Motor neuron (in vitro differentiated cells): ENCODE results near the gene HSF5. TPM values are rescaled to one million over a fixed set of nuclear protein-coding genes. Genes with fewer than 3 reads are reported as not detected.
"Not testable (repeated sequence)": the region's sequence is repeated elsewhere in the genome, so short reads cannot be mapped to it uniquely, and the experiment has no call there.

Source experiments
- ATAC-seq, 8 experiments: fragments of 200-7000 bp; cut with Tn5 transposase; replicated peaks in 6 of 8; 2 replicates each; pipeline ENCODE4 v1.8.0; 2021; ENCODE audit warnings: mild to moderate bottlenecking in 8 of 8, moderate library complexity in 8 of 8
- H3K27ac ChIP-seq, 2 donors: fragments of 250-450 bp; sonication (Bioruptor Pico); 2 replicates each; pipeline ENCODE4 v1.9.0; 2021; ENCODE audit warnings: antibody characterized with exemption in 2 of 2, mild to moderate bottlenecking in 2 of 2, moderate library complexity in 1 of 2
- H3K4me1 ChIP-seq, 2 donors: fragments of 250-450 bp; sonication (Bioruptor Pico); replicated peaks in 1 of 2; 2 replicates each; pipeline ENCODE4 v1.6.1; 2021; ENCODE audit warnings: antibody characterized with exemption in 2 of 2, mild to moderate bottlenecking in 2 of 2, moderate library complexity in 1 of 2
- H3K4me3 ChIP-seq, 5 donors: fragments of 250-450 bp; sonication (Bioruptor Pico); 2 replicates each; pipeline ENCODE4 v1.9.0; 2021; ENCODE audit warnings: antibody characterized with exemption in 5 of 5, mild to moderate bottlenecking in 5 of 5, moderate library complexity in 4 of 5
- WGBS, 10 experiments: fragments of 450-650 bp; shearing (Covaris generic); methylation state at CpG; one replicate each; pipeline ENCODE4 v1.0.0; 2022; 5-methylcytosine and 5-hydroxymethylcytosine counted together
- in situ Hi-C, 9 experiments: fragments of 400-800 bp; cut with MboI; loops; one replicate each; pipeline ENCODE4 v1.15.0; 2021; ENCODE audit warnings: low sequenced_read_pairs in 9 of 9, low pct_unique_long_range_greater_than_20kb in 2 of 9; ENCODE audit not compliant: unreplicated experiment in 9 of 9
- total RNA-seq, 8 experiments: library from RNA; unstranded; fragments of 300-600 nt; gene quantifications; 2 replicates each; pipeline versions ENCODE4 v1.2.3 to v1.2.4, GENCODE V29; 2022

The HSF5 gene
- total RNA-seq, 8 experiments from 2014 or later, result 0.04 to 0.14 (median 0.05) TPM; not detected in 3

DNA sequence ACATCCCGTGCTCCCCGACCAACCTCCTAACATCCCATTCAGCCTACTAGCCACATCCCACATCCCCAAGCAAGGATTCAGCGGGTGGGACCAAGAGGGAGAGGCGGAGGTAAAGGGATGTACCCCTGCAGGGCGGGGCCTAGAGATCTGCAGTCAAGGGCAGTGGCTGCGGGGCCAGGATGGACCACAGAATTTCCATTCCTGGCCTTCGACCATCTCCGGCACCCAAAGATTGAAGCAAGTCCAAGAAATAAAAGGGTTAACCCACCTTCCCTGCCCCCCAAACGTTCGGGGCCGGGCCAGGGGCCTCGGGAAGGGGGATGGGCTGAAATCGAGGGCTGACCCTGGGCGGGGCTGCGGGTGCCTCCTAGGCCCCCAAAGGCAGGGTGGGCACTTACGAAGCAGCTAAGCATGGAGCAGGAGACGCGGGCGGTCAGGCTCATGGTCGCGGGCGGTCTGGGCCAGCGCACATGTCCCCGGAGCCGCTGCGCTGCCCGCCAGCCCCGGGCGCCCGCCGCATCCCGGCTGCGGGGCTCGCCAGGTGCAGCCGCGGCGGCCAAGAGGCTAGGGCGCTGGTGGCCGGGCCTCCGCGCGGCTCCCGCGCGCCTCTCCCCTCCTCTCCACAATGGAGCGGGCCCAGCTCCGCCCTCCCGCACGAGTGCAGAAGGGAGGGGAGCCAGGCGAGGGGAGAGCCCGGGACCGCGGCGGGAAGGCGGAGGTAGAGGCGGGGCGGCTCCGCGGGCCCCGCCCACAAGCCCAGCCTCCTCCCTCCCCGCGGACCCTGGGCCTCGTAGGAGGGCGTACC lies 26.0 kb upstream of the HSF5 start, which contains the start of gene MTMR4:
Gene MTMR4 (minus strand): TSS at position 674 of the 805 bp plus-strand sequence. CDS start 231 bp downstream, at position 443.
- ATAC-seq, result peak; percentile 9 to 42 (median 36)
- H3K4me1 ChIP-seq, result peaks cover 14 to 18% of the 10 kb centered on the region in 2 donors
- peak within 1 kb of the TSS; percentile 76 to 80 for H3K27ac ChIP-seq
- peak within 1 kb of the TSS; percentile 57 to 92 (median 87) for H3K4me3 ChIP-seq
- 0% methylated on average over 4 to 5 of the region's 64 CpGs; no CpG with 5 or more reads in 8 of the 10 experiments for WGBS, 10 experiments
- in situ Hi-C loops, result loop anchor here in 2 of 9 experiments (25.0 kb wide), 1 partner anchor 498 kb away; no protein-coding TSS in a partner anchor

DNA sequence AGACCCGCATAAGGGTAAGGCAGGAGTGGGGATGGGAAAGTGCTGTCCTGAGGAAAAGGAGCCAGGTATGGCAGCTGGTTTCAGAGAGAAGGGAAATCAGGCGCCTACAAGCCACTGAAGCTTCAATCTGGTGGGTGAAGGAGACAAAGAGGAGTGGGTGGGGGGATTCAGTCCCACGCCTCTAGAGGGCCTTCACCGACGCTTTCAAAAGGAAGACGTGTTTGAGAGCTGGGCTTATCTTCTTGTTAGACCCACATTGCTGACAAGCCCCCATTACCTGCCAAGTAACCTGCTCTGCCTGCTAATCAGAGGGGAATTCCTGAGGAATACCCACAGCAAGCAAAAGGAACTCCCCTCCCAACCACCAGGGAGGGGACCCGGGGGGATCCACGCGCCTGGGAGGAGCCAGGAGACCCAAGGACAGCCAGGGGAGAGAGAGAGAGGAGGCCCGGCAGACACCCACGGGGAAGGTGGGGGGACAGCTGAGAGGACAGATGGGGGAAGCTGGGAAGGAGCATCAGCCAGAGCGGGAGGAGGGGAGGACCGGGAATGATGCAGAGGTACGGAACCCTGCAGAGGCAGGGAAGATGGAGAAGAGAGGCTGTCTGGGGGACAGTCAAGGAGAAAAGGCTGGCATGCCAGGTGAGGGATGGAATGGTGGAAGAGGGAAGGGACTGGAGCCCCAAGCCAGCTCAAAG lies 25.2 kb upstream of the HSF5 start:
- ATAC-seq, result no peak
- in situ Hi-C loops, result loop anchor here in 2 of 9 experiments (25.0 kb wide), 1 partner anchor 499 kb away; no protein-coding TSS in a partner anchor
- 30 to 100% (median 64%) methylated on average over 1 to 5 of the region's 14 CpGs; no CpG with 5 or more reads in 1 of the 10 experiments for WGBS, 10 experiments
- Histone ChIP-seq H3K4me1 (peaks cover 12 to 14% of the 10 kb centered on the region in 2 donors), H3K27ac (peak overlapping the region; percentile 76 to 80), H3K4me3 (peak overlapping the region; percentile 57 to 92 (median 87))

DNA sequence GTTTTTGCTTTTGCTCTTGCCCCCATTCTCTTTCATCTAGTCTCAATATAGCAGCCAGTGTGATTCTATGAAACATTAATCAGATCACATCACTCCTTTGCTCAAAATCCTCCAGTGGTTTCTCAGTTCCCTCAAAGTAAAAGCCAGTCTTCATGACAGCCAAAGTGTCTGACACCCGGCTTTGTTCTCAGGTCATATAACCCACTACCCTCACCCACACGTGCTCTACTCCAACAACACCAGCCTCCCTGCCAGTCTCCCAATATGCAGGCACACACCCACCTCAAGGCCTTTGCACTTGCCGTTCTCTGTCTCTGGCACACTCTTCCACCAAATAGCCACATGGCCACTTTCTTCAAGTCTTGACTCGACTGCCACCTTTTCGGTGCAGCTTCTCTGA lies 21.9 kb upstream of the HSF5 start:
- WGBS, 10 experiments, result 67 to 100% (median 97%) methylated on average over 1 to 5 of the region's 5 CpGs; no CpG with 5 or more reads in 1 of the 10 experiments
- Histone ChIP-seq H3K4me1 (peaks cover 11 to 12% of the 10 kb centered on the region in 2 donors), H3K27ac (no peak overlapping the region), H3K4me3 (no peak overlapping the region)
- in situ Hi-C loops, result loop anchor here in 2 of 9 experiments (25.0 kb wide), 1 partner anchor 502 kb away; no protein-coding TSS in a partner anchor
- no peak for ATAC-seq

DNA sequence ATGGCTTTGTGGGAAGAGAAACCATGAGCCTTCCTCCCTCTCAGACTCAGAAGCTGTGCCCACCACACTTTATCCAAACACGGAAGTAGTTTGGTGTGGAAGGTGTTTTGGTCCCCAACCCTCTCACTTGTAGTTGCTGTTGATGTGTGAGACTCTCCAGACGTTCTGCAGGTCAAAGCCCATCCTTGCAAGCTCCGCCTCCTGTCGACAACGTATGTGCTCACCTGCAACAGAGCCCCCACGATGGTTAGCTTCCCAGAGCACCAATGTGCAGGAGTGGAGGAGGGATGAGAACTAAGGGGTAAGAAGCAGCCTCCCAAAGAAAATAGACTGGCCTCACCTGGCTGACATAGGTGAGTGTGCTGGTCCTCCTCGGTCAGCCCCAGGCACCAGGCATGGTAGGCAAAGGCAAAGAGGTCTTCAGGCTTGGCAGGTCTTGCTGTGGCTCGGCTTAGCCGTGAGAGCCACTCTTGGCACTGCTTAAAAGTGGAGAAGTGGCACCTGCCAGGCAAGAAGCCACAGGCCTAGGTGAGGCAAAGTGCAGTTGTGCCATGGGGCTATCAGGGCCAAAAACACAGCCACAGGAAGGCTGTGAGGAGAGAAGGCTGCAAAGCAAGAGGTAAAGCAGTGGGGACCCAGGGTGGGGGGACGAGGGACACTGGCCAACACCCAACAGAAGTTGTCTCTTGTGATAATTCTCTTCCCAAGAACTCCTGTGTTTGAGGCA lies 20.3 kb upstream of the HSF5 start:
- Histone ChIP-seq H3K4me1 (peaks cover 7 to 8% of the 10 kb centered on the region in 2 donors), H3K27ac (no peak overlapping the region), H3K4me3 (no peak overlapping the region)
- WGBS, 10 experiments, result 40 to 93% (median 91%) methylated on average over 1 to 7 of the region's 10 CpGs; no CpG with 5 or more reads in 6 of the 10 experiments
- in situ Hi-C loops, result loop anchor here in 2 of 9 experiments (25.0 kb wide), 1 partner anchor 504 kb away; no protein-coding TSS in a partner anchor
- ATAC-seq, result no peak

DNA sequence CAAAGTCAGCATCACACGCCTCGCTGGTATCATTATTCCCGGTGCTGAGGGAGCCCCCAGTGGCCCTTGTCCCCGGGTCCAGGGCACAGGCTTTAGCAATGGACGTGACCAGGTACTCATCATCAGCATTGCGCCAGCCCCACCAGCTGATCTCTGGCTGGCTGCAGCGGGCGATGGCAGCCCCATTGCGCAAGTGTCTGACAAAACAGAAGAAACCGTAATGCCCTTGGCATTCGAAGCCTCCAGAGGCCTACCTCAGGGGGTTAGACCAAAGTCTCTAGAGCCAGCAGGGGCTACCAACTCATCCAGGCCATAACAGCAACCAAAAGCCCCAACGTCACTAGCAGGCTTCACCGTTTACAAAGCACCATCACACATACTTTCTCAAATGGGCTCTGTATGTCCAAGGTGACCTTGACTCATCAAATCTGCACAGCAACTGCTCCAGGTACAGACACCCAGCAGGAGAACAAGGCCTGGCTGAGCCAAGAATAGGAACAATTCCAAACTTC lies 19.0 kb upstream of the HSF5 start:
- ATAC-seq, result no peak
- H3K27ac ChIP-seq, result no peak overlapping the region
- 85 to 100% (median 100%) methylated on average over 1 to 6 of the region's 13 CpGs; no CpG with 5 or more reads in 4 of the 10 experiments for WGBS, 10 experiments
- in situ Hi-C loops, result loop anchor here in 2 of 9 experiments (25.0 kb wide), 1 partner anchor 505 kb away; no protein-coding TSS in a partner anchor
- no peak overlapping the region for H3K4me3 ChIP-seq
- H3K4me1 ChIP-seq, result no peaks in the 10 kb centered on the region

DNA sequence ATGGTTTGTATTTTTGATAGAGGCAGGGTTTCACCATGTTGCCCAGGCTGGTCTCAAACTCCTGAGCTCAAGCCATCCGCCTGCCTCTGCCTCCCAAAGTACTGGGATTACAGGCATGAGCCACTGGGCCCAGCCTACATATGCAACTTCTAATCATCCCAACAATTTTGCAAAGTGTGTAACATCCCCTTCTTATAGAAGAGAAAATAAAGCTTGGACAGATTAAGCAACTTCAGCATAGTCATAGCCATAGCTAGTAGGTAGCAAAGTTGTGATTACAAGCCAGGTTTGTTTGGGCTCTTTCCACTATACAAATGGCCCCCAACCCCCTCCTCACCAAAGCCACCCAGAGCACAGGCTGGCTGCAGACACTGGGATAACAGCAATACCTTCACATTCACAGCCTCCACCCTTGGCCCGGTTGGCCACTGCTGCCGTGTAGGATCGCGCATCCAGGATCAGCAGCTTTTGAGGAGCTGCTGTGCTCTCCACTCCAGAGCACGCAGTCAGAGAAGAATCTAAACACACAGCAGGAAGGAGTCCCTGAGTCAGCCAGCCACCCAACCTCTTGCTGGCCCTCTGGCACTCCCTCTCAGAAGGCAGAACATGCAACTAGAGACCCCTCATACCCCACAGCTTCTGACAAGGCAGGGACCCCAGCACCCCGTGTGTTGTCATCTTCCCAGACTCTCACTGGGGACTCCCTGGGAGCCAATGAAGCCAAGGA lies 18.3 kb upstream of the HSF5 start:
- H3K4me3 ChIP-seq, result no peak overlapping the region
- no peak overlapping the region for H3K27ac ChIP-seq
- in situ Hi-C loops, result loop anchor here in 2 of 9 experiments (25.0 kb wide), 1 partner anchor 506 kb away; no protein-coding TSS in a partner anchor
- WGBS, 10 experiments, result 89 to 100% (median 100%) methylated on average over 1 to 6 of the region's 7 CpGs; no CpG with 5 or more reads in 4 of the 10 experiments
- no peaks in the 10 kb centered on the region for H3K4me1 ChIP-seq
- ATAC-seq, result no peak

DNA sequence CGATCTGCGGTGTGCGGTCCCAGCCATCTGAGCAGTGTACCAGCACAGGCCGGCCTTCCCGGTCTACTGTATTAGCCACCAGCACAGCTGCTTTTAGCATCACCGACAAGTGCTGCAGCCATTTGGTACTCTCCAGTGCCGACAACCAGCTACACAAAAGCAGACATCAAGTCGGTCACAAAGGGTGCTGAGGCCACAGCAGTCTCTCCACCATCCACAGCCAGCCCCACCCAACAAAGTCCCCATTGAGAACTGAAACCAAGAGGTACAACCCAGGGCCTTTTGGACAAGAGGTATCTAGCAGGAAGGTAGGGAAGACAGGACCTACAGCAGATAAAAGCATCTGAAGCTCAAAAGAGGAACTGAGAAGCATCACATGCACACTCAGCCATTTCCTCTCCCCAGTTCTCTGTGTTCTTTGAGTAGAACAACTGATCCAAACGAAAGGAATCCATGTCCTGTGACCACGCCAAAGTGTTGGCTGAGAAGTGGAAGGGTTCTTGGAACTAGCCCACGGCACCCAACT lies 16.7 kb upstream of the HSF5 start:
- ATAC-seq, result no peak
- in situ Hi-C loops, result loop anchor here in 2 of 9 experiments (25.0 kb wide), 1 partner anchor 507 kb away; no protein-coding TSS in a partner anchor
- Histone ChIP-seq H3K4me1 (no peaks in the 10 kb centered on the region), H3K4me3 (no peak overlapping the region), H3K27ac (no peak overlapping the region)
- WGBS, 10 experiments, result 75 to 98% (median 88%) methylated on average over 1 to 9 of the region's 11 CpGs; no CpG with 5 or more reads in 3 of the 10 experiments

DNA sequence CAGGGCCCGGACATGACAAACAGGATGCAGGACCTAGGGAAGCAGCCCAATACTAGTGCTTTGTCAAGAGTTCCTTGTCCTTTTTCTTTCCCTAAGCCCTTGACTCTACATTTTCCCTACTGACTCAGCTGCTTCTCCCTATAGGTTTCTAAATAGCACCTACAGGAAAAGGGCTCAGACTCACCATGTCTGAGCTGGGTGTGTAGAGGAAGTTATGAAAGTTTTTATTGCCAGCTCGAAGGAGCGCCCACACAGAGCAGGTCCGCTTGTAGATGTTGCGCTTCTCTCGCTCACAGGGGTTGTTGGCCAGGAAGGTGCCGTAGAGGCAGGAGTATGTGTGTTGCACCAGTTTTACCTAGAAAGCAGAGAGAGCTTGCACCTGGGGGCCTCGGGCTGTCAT lies 15.7 kb upstream of the HSF5 start:
- 80 to 100% (median 100%) methylated on average over 1 to 5 of the region's 8 CpGs; no CpG with 5 or more reads in 3 of the 10 experiments for WGBS, 10 experiments
- in situ Hi-C loops, result loop anchor here in 2 of 9 experiments (25.0 kb wide), 1 partner anchor 508 kb away; no protein-coding TSS in a partner anchor
- ATAC-seq, result no peak
- H3K4me3 ChIP-seq, result no peak overlapping the region
- no peaks in the 10 kb centered on the region for H3K4me1 ChIP-seq
- no peak overlapping the region for H3K27ac ChIP-seq

DNA sequence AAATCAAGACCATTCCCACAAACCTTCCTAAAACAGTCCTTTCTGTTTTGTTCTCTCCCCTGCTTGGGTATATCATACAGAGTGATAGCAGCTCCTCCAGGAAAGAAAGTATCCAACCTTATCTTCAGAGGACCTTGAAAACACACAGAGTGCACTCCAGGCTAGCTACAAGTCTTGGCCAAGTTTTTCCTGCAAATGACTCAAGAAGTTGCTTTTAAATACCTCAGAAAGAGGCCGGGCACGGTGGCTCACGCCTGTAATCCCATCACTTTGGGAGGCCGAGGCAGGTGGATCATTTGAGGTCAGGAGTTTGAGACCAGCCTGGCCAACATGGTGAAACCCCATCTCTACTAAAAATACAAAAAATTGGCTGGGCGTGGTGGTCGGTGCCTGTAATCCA lies 14.9 kb upstream of the HSF5 start:
- WGBS, 10 experiments, result 80 to 100% (median 100%) methylated on average over 1 to 3 of the region's 6 CpGs; no CpG with 5 or more reads in 4 of the 10 experiments
- in situ Hi-C loops, result loop anchor here in 2 of 9 experiments (25.0 kb wide), 1 partner anchor 509 kb away; no protein-coding TSS in a partner anchor
- not testable (repeated sequence) for H3K4me1 ChIP-seq, ATAC-seq, H3K4me3 ChIP-seq, H3K27ac ChIP-seq

DNA sequence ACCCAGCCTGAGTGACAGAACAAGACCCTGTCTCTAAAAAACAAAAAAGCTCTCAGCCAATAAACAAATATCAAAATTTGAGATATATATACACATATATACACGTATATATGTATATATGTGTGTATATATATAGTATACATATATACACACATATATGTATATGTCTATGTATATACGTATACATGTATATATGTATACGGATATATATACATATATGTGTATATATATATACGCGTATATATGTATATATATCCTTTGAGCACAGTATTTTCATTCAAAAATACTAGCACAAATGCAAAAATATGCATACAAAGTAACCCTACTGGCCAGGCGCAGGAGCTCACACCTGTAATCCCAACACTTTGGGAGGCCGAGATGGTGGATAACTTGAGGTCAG lies 13.2 kb upstream of the HSF5 start:
- no peak overlapping the region for H3K27ac ChIP-seq
- H3K4me1 ChIP-seq, result no peaks in the 10 kb centered on the region
- in situ Hi-C loops, result loop anchor here in 2 of 9 experiments (25.0 kb wide), 1 partner anchor 511 kb away; no protein-coding TSS in a partner anchor
- H3K4me3 ChIP-seq, result no peak overlapping the region
- WGBS, 10 experiments, result 57 to 96% (median 92%) methylated on average over 5 to 6 of the region's 7 CpGs; no CpG with 5 or more reads in 5 of the 10 experiments
- peak in 1 of 8 experiments; percentile 36 for ATAC-seq

DNA sequence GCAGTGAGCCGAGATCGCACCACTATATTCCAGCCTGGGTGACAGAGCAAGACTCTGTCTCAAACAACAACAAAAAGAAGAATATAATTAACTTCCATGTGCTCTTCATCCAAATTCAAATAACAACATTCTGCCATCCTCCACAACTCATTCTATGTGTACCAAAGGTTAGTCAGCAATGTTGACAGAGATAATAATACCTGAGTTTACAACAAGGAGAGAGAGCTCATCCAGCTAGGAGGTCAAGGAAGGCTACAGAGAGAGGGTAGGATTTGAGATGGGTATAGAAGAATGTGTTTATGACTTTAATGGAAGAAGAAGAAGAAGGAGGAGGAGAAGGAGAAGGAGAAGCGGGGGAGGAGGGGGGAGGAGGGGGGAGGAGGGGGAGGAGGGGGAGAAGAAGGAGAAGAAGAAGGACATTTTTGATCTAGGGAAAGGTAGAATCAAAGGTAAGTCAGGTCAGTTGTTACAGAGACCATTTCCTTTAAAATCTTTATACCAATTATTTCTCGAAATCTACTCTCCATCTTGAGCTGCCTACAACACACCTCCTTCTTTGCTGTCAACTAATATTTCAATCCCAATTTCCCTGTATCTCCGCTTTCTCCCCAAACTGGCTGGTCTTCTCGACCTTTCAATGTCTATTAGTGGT lies 10.1 kb upstream of the HSF5 start:
- Histone ChIP-seq H3K27ac (no peak overlapping the region), H3K4me3 (no peak overlapping the region), H3K4me1 (no peaks in the 10 kb centered on the region)
- WGBS, 10 experiments, result 86 to 100% (median 100%) methylated on average over 1 to 4 of the region's 6 CpGs; no CpG with 5 or more reads in 3 of the 10 experiments
- ATAC-seq, result no peak
- in situ Hi-C loops, result no loop called here
